Femur (tissue), 1 donor: ENCODE measurements around the gene NMNAT1.
"Not testable (repeated sequence)": the region's sequence is repeated elsewhere in the genome, so short reads cannot be mapped to it uniquely, and the experiment has no call there.

Source experiments
- DNase-seq: peaks from one replicate; pipeline ENCODE4 v3.0.0-alpha.2; 2017

Gene NMNAT1

GRCh38 chr1:9942939-9943788 is at the start of gene NMNAT1, which contains the start of gene LZIC:
Gene NMNAT1 (plus strand): TSS chr1:9943475. CDS start chr1:9972074, 28,599 bp downstream.
Gene LZIC (minus strand): TSS chr1:9943391. CDS start chr1:9936619, 6,772 bp downstream.
- DNase-seq, result peak; percentile 96

DNA sequence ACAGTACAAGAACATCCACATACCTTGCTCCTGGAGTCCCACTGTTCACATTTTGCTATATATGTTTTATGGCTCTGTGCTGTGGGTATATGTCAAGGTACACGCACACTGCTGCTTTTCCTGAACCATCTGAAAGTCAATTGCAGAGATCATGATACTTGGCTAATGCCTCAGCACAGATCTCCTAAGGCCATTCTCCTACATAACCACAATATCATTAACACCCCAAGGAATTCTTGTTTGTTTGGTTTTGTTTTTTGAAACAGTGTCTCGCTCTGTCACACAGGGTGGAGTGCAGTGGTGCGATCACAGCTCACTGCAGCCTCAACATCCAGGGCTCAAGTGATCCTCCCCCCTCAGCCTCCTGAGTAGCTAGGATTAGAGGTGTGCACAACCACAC is 49.2 kb upstream of the NMNAT1 start:
- no peak for DNase-seq

GRCh38 chr1:9900142-9901043 is 42.9 kb upstream of the NMNAT1 start:
- peak; percentile 52 for DNase-seq

- no peak for DNase-seq
Observed at GRCh38 chr1:9901148-9902059, 41.9 kb upstream of the NMNAT1 start.

DNA sequence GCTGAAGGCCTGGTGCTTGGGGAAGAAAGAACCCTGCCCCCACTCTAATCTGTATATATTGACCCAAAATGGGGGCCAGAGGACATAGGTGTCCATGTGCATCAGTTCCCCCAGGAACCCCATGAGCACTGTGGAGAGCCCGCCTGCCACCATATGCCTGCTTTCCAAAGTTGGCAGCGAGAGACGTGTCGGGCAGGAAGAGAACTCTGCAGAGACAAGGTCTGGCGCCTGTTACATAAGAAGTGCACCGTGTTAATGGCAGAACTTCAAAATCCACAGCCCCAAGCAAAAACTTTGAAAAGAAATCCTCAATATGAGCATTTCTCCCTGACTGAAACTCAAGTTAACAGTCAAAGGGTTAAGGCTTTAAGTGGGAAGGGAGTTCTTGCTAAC is 41.2 kb upstream of the NMNAT1 start:
- no peak for DNase-seq

- DNase-seq, result no peak
Observed at GRCh38 chr1:9903801-9904527, 39.3 kb upstream of the NMNAT1 start.

GRCh38 chr1:9904596-9904995 is 38.7 kb upstream of the NMNAT1 start:
- DNase-seq, result no peak

GRCh38 chr1:9905010-9905409 is 38.3 kb upstream of the NMNAT1 start:
- DNase-seq, result no peak

DNA sequence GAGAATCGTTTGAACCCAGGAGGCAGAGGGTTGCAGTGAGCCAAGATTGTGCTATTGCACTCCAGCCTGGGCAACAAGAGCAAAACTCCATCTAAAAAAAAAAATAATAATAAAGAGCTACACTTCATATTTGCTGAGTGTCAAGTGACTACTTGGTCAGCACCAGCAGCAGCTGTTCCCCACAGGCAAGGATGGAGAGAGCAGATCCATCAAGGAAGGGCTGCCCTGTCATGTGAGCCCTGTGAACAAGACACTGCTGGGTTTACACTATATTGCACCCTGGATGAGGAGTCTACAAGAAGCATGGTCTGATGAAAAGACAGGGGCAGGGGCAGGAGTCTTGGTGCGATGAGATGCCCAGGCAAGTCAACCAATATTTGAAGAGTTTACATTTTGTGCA is 36.8 kb upstream of the NMNAT1 start:
- DNase-seq, result no peak

- no peak for DNase-seq
Observed at GRCh38 chr1:9907441-9907840, 35.8 kb upstream of the NMNAT1 start.

- no peak for DNase-seq
Observed at GRCh38 chr1:9908871-9909233, 34.4 kb upstream of the NMNAT1 start.

DNA sequence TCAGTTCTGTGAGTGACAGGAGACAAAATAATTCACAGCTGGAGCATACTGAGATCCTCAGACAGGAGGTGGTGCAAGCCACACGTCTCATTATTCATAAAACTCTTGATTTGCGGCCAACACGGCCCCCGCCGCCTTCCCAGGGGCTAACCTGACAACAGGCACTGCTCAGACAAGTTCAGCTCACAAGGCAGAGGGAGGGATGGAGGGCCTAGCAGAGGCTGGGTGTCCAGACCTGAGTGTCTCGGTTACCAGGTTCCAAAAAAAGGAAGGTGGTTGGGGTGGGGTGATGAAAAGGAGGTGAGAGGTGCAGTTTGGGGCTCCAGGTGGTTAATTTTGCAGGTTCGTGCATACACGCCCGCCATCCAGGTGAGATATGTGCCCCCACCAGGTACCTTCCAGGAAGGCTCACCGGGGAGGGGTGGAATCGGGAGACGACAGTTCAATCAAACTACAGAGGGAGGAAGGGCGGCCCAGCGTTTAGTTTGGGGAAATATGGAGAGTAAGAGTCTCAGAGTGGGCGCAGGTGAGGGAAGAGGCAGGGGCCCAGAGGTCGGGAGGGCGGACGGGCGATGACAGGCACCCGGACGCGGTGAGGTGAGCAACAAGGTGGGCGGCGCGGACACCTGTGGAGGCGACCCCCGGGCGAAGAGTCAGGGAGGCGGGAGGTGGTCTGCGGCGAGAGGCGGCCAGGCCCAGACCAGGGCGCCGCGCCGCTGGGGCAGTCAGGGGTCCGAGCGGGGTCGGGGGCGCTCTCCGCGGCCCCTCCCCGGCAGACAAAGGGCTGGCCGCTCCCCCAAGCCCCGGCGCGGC is 33.8 kb upstream of the NMNAT1 start:
- DNase-seq, result peak; percentile 43

GRCh38 chr1:9910076-9910422 is 33.2 kb upstream of the NMNAT1 start, which contains the start of gene CTNNBIP1:
Gene CTNNBIP1 (minus strand): TSS chr1:9910269. CDS start chr1:9872064, 38,205 bp downstream.
- no peak for DNase-seq

DNA sequence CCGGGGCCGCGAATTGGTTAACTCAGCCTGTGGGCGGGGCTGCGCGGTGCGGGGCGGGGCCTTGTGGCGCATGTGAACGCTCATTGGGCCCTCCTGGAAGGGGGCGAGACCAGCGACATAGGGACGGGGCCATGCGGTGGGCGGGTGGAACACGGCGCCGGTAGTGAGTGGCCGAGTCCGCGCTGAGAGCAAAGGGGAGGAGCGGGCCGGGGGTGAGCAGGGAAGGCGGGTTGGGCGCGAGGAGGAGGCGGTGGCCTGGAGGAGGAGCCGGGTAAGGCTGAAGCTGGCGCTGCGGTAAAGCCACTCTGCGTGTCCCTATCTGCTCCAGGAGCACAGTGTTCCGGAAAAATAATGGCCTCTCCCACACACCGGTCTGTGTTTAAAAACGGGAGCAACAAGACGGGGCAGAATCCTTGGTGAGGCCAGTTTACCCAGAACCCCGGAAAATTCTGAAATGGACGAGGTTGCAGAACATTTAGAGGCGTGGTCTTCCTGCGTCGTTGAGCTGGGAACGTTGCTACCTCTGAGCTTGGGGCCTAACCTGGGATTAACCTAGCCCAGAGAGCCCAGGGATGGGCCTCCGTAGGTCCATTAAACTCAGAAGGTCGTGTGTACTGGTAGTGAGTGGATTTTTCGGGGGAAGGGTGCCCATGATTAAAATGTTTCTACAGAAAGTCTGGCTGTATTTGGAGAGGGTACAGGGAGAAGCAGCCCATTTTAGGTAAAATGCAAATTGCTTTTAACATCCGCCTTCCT is 32.7 kb upstream of the NMNAT1 start:
- peak; percentile 100 for DNase-seq

DNA sequence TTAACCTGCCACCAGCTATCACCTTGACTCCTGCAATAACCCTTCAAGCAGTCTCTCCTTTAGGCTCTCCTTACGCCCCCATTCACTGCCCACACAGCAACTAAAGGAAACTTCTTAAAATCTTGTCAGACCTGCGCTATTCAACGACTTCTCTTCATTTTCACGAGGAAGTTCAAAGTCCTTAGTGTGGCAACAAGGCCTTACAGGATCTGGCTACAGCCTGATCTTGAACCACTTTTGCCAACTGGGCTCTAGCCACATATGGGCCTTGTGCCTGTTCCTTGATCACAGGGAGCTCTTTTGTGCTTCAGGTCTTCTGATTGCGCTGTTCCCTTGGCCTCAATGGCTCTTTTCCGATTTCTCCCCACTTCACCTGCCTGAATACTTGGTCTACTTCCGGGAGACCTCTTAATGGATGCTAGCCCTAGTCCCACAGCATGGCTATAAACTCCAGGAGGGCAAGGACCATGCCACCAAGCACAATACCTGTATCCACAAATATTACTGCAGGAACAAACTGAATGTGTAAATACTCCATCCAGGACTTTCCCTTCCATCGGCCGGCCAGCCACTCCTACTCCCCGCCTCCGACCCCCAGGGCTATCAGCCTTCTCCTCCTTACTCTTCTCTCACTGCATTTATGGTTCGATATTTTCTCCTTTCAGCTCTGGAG is 30.9 kb upstream of the NMNAT1 start:
- no peak for DNase-seq

DNA sequence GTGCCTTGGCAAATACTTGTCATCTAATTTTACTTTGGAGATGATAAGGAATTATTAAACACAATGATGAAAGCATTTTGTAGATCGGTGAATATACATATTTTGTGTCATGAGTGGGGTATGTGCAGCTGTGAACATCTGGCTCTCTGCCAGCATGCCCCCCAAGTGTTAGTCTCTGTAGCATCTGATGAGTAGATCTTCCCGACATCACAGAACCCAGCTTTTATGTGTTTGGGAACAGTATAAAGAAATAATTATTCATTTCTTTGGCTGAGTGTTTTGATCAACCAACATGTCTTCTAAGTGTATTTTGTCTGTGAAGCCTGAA is 28.7 kb upstream of the NMNAT1 start:
- DNase-seq, result no peak

GRCh38 chr1:9916452-9916851 is 26.8 kb upstream of the NMNAT1 start:
- no peak for DNase-seq

DNA sequence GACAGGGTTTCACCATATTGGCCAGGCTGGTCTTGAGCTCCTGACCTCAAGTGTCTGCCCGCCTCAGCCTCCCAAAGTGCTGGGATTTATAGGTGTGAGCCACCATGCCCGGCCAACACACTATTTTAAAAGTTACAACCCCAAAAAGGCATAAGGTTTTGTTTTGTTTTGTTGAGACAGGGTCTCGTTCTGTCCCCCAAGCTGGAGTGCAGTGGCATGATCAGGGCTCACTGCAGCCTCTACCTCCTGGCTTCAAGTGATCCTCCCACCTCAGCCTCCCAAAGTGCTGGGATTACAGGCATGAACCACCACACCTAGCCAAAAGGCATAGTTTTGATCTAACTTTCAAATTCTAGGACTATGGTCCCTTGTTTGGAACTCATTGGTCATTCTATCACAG is 25.8 kb upstream of the NMNAT1 start:
- not testable (repeated sequence) for DNase-seq

DNA sequence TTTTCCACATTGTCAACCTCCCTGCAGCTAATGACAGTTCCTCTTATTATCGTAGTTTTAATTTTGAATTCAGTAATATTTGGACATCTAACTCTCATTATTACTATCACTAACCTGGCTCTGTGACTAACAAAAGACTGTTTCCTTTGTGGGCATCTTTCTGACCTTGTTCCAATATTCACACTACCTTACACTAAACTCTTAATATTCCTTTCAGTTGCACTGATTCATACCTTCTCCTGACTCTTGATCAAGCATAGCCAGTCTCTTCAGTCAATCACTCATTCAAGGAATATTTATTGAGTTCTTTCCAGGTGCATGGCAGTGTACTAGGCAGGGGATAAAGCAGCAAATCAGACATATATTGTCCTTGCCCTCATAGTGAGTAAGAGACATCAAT is 25.4 kb upstream of the NMNAT1 start:
- DNase-seq, result no peak

GRCh38 chr1:9920606-9921005 is 22.7 kb upstream of the NMNAT1 start:
- no peak for DNase-seq
